ENCODE data around the gene PTCD1.
"Not testable (repeated sequence)": the region's sequence is repeated elsewhere in the genome, so short reads cannot be mapped to it uniquely, and the experiment has no call there.

Gene PTCD1

DNA sequence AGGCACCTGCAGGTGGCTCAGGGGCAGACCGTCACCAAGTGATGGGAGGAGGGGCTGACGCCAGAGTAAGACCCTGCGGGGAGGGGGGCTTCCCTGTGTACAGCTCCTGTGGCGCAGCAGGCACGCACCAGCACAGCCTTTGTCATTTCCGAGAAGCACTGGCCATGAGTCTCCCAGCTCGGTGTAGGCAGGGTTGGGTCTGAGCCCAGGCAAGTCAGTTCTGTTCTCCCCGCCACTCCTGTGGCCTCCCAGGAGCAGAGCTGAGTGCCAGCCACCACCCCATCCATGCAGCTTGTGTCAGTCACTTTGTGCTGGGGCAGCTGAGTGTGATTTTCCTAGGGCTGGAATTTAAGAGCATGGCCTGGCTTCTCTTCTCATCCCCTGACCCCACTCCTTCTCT lies 13.3 kb upstream of the PTCD1 start:
- no peak for DNase-seq (ENCODE audit: low read depth)

DNA sequence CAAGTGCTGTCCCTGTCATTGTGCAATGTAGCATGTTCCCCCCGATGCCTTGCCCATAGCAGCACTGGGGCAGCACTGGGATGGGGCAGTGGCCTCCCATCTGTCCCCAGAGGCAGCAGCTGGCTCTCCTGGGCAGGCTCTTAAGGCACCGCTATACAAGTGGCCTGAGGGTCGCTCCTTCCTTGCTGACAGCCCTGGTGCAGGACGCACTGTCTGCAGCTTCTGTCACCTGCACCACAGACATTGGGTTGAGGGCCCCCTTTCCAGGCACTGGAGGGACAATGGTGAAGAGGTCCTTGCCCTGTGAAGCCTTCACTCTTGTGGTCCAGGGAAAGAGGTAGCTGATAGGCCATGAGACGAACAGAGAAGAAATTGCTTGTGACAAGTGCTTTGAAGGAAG lies 10.7 kb upstream of the PTCD1 start:
- DNase-seq (ENCODE audit: low read depth): no peak

DNA sequence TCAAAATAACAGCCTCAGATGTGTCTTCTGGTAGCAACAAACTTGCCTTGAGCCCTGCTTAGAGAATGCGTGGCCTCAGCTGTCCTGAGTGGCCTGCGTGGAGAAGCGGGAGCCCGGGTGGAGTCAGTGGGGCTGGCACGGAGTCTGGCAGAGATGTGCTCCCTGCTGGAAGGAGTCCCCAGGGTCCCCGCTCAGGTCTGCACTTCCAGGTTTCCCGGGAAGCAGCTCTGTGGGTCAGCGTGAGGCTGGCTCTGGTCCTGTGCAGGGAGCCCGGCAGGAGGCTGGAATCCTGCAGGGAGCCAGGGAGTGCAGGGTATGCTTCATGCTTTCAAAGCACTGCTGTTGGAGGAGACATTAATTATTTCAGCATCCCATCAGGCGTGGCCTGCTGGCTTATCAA lies 10.3 kb upstream of the PTCD1 start:
- DNase-seq (ENCODE audit: low read depth): no peak

DNA sequence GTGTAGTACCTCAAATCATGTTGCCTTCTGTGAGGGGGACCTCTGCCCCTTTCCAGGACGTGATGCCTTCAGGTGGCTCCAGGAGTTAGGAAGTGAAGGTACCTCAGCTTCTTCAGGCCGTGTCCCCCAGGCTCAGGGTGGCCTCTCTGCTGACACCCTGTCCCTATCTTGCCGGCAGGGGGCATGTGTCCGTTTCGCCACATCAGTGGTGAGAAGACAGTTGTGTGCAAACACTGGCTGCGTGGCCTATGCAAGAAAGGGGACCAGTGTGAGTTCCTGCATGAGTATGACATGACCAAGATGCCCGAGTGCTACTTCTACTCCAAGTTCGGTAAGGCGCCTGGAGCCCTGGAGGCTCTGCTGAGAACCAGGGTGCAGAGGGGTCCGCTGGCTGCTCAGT lies 9.3 kb upstream of the PTCD1 start:
- DNase-seq (ENCODE audit: low read depth): no peak

DNA sequence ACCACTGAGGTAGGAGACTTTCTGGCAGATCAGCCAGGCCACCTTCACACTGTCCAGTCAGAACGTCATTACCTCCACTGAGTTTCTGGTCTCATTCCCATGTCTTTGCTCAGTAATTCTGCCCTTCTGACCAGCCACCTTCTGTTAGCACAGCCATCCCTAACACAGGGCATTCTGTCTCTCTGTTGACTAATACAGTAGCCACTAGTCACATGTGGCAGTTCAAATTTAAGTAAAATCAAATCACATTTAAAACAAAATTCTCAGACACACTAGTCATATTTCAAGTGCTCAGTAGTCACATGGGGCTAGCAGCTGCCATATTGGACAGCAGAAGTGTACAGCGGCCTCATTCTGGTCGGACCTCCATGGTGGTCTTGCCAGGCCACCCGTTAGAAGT lies 7.5 kb upstream of the PTCD1 start:
- DNase-seq (ENCODE audit: low read depth): no peak

DNA sequence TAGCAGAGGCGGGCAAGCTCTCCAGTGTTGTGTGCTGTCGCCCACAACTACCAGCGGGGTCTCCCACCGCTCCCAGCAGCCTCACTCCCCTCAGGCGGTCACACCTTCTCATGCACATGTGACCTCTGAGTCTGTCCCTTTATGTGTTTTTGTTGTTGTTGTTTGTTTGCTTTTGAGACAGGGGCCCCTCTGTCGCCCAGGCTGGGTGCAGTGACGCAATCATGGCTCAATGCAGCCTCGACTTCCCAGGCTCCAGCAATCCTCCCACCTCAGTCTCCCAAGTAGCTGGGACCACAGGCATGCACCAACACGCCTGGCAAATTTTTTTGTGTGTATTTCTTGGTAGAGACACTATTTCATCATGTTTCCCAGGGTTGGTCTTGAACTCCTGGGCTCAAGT lies 1.6 kb upstream of the PTCD1 start:
- DNase-seq (ENCODE audit: low read depth): no peak

DNA sequence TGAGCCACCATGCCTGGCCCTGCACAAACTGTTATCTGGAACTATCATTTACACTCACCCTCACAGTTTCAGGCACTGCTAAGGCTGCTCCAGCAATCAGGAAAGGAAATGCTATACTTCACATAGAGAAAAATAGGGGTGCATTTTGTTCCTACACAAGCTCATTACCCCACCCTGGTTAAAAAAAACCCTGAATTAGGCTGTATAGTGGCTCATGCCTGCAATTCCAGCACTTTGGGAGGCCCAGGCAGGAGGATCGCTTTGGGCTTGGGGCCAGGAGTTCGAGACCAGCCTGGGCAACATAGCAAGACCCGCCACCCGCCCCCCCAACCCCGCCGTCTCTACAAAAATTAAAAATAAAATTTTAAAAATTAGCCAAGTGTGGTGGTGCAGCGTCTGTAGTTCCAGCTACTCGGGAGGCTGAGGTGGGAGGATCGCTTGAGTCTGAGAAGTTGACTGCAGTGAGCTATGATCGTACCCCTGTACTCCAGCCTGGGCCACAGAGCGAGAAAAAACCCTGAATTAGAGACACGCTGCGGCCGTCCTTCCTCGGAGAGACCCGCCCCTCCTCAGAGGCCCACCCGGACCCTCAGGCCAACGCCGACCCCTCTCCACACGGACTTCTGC lies 539 bp downstream of the PTCD1 start:
- DNase-seq (ENCODE audit: low read depth): no peak

DNA sequence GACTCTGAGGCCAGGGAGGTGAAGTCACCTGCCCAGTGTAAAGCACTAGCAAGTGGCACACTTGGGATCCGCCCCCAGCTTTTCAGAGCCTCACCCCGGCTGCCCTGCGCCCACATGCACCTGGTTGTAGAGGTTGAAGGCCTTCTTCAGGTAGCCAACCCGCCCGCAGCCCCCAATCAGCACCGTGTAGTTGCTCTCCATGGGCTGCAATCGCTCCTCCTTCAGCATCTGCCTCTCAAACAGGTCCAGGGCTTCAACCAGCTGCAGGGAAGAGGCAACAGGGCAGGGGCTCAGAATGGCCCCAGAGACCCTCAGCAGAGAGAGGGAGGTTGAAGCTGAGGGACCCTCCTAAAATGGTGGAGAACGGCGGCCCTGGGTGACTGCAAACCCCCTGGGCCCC lies 5.4 kb downstream of the PTCD1 start:
- no peak for DNase-seq (ENCODE audit: low read depth)

DNA sequence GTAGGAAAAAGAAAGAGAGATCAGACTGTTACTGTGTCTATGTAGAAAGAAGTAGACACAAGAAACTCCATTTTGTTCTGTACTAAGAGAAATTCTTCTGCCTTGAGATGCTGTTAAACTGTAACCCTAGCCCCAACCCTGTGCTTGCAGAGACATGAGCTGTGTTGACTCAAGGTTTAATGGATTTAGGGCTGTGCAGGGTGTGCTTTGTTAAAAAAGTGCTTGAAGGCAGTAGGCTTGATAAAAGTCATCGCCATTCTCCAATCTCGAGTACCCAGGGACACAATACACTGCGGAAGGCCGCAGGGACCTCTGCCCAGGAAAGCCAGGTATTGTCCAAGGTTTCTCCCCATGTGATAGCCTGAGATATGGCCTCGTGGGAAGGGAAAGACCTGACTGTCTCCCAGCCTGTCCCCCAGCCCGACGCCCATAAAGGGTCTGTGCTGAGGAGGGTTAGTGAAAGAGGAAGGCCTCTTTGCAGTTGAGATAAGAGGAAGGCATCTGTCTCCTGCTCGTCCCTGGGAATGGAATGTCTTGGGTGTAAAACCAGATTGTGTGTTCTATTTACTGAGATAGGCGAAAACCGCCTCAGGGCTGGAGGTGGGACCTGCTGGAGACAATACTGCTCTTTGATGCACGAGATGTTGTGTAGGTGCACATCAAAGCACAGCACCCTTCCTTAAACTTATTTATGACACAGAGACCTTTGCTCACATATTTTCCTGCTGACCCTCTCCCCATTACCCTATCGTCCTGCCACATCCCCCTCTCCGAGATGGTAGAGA lies 6.7 kb downstream of the PTCD1 start:
- not testable (repeated sequence) for DNase-seq (ENCODE audit: low read depth)

DNA sequence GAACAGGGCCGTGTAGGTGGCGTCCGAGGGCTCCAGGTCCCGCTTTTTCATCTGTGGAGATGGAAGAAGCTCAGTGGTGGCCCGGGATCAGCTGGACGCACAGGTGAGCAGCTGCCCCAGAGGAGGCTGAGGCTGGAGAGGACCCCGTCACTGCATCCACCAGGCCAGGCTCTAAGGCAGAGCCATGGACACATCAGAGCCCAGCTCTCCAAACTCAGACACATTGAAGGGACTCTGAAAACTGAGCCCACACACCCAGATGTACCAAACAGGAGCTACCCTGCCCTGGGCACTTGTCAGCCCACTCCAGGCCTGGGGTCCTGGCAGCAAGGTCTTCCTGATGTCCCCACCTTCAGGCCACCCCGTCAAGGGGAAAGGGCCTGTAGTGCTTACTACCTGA lies 8.8 kb downstream of the PTCD1 start:
- DNase-seq (ENCODE audit: low read depth): no peak

DNA sequence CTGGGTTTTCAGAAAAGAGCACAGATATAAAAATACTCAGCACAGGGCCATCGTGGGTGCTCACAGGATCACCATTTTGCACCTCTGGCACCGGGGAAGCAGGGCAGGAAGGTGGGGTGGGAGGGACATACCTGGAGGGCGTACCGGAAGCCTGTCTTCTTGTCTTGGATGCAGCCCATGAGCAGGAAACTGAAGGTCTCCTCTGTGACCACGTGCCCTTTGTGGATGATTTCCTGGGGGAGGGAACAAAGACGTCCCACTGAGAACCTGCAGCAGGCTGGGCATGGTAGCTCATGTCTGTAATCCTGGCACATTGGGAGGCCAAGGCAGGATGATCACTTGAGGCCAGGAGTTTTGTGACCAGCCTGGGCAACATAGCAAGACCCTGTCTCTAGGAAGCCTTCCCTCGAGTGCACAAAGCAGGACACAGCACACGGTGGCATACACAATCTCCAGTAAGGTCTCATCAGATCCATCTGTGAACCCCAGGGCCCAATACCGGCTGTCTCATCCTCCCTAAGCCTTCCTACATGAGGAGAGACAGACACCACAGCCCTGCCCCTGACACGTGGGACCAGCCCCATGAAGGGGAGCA lies 9.5 kb downstream of the PTCD1 start:
- no peak for DNase-seq (ENCODE audit: low read depth)

DNA sequence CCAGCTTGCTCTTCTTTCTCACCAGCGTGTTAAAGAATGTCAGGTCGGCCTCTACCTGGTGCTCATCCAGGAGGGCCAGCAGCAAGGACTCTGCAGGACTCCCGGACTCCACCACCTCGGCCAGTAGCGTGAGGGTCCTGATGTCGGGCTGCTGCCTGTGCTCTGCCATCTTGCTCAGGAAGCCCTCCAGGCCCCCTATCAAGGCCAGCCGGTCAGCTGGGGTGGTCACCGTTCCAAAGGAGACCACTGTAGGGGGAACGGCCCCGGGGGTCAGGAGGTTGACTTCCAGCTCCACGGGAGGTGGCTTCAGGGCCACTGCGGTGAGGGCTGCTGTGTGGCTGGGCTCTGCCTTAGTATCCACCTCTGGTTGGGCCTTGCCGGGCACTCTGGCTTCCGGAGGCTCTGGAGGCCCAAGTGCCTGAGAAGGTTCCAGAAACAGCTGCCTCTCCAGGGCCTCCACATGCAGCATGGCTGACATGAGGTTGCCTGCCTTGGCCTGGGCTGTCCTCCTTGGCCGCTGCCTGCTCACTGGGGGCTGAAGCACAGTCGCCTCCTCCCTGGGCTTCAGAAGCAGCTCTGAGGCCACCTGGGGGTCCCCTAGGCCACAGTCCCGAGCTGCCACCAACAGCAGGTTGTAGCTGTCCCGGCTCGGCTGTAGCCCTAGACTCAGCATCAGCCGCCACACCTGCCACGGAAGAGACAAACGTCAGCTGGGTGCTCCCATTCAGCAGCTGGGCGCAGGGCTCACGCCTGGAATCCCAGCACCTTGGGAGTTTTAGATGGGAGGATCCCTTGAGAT lies 13.5 kb downstream of the PTCD1 start:
- no peak for DNase-seq (ENCODE audit: low read depth)

DNA sequence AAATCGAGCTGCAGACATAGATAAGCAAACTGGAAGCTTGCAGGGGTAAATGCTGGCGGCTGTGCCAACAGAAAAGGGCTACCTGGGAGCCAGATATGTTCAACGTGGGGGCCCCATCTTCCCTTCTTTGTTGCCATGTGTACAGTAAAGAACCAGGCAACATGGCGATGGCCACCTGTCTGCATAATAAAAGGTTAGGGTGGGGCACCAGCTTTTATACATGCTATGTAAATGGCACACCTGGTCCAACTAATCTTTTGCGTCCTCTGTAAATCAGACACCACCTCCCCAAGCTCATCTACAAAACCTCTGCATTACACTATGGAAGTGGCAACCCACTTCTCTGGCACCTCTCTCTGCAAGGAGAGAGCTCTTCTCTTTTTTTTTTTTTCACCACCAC lies 16.0 kb downstream of the PTCD1 start:
- DNase-seq (ENCODE audit: low read depth): no peak

DNA sequence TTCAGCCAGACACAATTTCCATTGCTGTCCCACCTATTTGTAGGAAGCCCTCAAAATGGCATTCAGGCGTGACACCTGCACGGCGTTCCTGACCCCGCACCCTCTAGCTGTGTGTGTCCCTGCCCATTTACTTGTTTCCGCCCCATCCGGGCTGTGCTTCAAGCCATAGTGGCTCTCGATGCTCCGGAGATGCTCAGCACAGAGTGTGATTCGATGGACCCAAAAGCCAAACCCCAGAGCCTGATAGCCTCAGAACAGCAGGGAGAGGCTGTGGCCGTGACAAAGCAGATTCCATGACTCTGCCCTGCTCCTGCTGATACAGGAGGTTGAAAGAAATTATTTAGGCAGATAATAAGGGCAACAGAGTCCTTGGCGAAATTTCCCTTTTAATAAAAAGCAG lies 16.4 kb downstream of the PTCD1 start:
- DNase-seq (ENCODE audit: low read depth): no peak

DNA sequence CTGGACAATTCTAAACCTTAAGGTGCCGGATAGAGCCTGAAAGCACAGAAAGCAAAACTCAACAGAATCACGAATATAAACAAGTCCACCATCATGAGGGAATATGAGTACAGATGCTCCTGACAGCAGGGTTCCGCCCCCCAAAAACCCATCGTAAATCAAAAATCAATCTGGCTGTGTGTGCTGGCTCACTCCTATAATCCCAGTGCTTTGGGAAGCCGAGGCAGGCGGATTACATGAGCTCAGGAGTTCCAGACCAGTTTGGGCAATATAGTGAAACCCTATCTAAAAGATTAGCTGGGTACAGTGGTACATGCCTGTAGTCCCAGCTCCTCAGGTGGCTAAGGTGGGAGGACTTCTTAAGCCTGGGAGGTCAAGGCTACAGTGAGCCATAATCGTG lies 17.6 kb downstream of the PTCD1 start:
- no peak for DNase-seq (ENCODE audit: low read depth)

DNA sequence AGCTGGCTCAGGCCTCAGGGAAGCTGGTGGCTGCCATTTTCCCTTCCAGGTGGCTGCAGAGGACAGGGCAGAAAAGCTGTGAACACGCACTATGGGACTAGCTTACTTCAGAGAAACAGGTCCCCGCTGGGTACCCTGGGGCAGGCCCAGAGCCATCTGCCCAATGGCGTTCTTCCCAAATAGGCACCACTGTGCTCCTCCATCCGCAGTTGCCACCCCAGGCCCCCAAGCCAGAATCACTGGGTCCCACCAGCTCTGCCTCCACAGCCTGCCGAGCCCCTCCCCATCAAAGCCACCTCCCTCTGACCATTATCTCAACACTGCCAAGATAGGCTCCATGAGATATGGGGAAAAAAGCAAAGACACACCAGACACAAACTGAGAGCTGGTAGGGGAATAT lies 18.4 kb downstream of the PTCD1 start:
- DNase-seq (ENCODE audit: low read depth): no peak

DNA sequence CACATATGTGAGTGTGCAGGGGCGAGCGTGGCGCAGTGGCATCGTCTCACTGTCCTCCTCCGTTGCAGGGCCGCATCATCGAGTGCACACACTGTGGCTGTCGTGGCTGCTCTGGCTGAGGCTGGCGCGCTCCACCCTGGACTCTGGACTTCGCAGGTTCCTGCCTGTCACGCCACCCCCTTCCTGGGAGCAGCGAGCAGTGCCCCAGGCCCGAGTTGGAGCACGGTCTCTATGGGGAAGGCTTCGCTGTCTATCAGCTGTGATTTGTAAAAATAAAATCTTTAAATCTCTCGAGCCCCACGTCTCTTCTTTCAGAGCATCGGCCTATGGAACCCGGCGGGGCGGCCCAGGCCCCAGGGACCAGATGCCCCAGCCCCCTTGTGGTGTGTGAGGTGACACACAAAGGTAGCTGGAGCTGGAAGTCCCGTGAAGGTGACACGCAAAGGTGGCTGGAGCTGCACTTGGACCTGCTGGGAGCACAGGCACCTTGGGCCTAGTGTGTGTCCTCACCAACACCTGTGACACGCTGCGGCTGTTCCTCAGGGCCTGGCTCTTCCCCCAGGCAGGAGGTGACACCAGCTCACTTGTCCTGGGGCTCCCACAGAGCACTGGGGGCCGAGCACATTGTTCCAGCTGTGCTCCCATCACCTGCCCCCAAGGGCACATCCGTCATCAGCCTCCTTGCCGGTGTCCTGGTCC lies 19.1 kb downstream of the PTCD1 start:
- no peak for DNase-seq (ENCODE audit: low read depth)

DNA sequence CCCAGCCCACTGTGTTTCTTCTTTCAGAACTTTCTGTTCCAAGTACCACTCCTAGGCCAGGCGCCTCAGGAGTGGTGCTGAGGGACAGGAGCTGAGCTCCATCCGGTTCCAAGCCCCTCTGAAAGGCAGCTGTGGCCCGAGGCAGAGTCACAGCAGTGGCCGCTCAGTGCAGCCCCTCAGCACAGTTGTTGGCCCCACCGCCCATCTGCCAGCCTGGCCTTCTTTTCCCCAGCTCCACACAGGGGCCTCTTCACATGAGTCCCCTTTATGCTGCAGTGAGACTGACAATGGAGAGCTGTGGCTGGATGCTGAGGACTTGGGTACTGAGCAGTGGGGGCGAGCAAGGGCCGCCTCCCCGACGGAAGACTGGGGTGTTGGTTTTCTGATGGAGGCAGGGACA lies 20.3 kb downstream of the PTCD1 start:
- DNase-seq (ENCODE audit: low read depth): no peak

DNA sequence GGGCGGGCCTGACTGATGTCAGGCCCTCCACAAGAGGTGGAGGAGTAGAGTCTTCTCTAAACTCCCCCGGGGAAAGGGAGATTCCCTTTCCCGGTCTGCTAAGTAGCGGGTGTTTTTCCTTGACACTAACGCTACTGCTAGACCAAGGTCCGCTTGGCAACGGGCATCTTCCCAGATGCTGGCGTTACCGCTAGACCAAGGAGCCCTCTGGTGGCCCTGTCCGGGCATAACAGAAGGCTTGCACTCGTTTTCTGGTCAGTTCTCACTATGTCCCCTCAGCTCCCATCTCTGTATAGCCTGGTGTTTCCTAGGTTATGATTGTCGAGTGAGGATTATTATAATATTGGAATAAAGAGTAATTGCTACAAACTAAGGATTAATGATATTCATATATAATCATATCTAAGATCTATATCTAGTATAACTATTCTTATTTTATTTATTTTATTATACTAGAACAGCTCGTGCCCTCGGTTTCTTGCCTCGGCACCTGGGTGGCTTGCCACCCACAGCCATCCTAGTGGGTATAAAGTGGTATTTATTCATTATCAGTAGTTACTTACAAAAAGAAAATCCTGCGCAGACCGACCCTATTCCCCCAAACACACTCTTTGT lies 23.0 kb downstream of the PTCD1 start:
- DNase-seq (ENCODE audit: low read depth): not testable (repeated sequence)

DNA sequence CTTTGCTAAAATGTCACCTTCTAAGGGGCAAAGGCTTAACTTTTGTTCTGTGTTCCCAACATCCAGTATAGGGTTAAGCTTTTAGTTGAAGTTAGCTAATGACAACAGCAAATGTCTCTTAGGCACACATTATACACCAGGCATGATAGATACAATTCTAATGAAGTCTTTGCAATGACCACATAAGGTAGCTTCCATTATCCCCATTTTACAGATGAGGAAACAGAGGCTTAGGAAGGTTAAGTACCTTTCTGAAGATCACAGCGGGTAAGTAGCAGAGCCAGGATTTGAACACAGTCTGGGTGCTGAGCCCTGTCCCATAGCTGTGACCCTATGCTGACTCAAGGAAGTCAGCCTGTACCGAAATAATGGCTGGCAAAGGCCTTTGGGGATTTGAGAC lies 28.0 kb downstream of the PTCD1 start:
- no peak for DNase-seq (ENCODE audit: low read depth)

DNA sequence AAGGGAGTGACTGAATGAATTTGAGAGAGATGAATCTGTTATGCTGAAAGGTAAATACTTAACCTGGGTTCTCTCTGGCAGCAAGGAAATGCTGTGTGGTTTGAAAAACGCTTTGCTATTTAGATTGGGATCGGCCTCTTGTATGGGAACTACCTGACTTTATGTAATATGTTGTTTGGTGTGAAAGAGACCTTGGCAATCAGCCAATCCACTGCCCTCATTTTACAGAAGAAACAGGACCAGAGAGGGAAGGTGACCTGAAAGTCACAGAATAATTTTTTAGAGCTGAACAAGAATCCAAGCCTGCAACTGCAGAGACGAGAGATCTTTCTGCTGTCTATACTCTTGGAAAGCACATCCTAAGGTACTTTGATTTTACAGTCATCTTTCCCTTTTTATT lies 28.8 kb downstream of the PTCD1 start:
- no peak for DNase-seq (ENCODE audit: low read depth)

DNA sequence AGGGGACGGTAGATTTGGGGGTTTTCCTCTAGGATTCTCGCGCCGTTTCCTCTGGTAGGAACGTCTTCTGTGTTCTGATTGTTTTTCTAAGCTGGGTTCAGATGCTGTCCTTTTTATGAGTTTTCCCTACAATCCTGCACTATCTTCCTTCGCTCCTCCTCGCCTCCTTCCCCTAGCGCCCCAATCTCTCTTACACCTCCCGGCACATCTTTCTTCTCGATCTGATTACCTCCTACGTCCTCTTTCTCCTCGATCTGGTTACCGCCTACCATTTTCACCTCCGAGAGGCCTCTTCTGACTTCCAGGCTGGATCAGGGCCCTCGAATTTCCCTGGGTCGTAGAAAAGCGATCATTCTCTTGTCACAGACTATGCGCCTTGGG lies 29.4 kb downstream of the PTCD1 start:
- no peak for DNase-seq (ENCODE audit: low read depth)
